GM23338 (cell line): ENCODE measurements around the gene CLPSL2. TPM values are rescaled to one million over a fixed set of nuclear protein-coding genes. Genes with fewer than 3 reads are reported as not detected.
A peak's percentile ranks its signal among the peaks of the same experiment; 100 is the strongest.

Experiments
- ATAC-seq: fragments of 200-7000 bp; cut with Tn5 transposase; 3 replicates; pipeline ENCODE4 v1.9.1; 2020
- DNase-seq: peaks from one replicate; pipeline ENCODE4 v3.0.0-alpha.2; 2015; ENCODE audit warnings: low spot score
- H2AFZ ChIP-seq: fragments of 200-600 bp; sonication (generic); 2 replicates; pipeline ENCODE4 v1.8.0; 2016; ENCODE audit warnings: antibody characterized with exemption, mild to moderate bottlenecking, moderate library complexity
- H3F3A ChIP-seq: fragments of 200-600 bp; sonication (generic); replicated peaks from 2 replicates; pipeline ENCODE4 v1.8.0; 2017; ENCODE audit warnings: antibody characterized with exemption, mixed run types, low read depth
- H3K27ac ChIP-seq: fragments of 200-600 bp; sonication (generic); 2 replicates; pipeline ENCODE4 v1.6.1; 2016; ENCODE audit warnings: low read depth
- H3K27me3 ChIP-seq: fragments of 200-600 bp; sonication (generic); 2 replicates; pipeline ENCODE4 v1.8.0; 2016; ENCODE audit warnings: mild to moderate bottlenecking, mixed run types, moderate library complexity; ENCODE audit not compliant: insufficient read depth
- H3K36me3 ChIP-seq: fragments of 200-600 bp; sonication (generic); 2 replicates; pipeline ENCODE4 v1.8.0; 2016; ENCODE audit warnings: mild to moderate bottlenecking; ENCODE audit not compliant: insufficient read depth
- H3K4me1 ChIP-seq: fragments of 200-600 bp; sonication (generic); 2 replicates; pipeline ENCODE4 v1.8.0; 2016; ENCODE audit warnings: mild to moderate bottlenecking, moderate library complexity; ENCODE audit not compliant: insufficient read depth
- H3K4me2 ChIP-seq: fragments of 200-600 bp; sonication (generic); 2 replicates; pipeline ENCODE4 v1.7.1; 2017; ENCODE audit warnings: mixed run types
- H3K4me3 ChIP-seq: fragments of 200-600 bp; sonication (generic); 2 replicates; pipeline ENCODE4 v1.6.1; 2016; ENCODE audit warnings: mixed run types
- H3K79me2 ChIP-seq: fragments of 200-600 bp; sonication (generic); replicated peaks from 2 replicates; pipeline ENCODE4 v1.8.0; 2017; ENCODE audit warnings: mild to moderate bottlenecking; ENCODE audit not compliant: insufficient read depth
- H3K9me2 ChIP-seq: fragments of 200-600 bp; sonication (generic); 2 replicates; pipeline ENCODE4 v1.8.0; 2017; ENCODE audit not compliant: insufficient read depth
- H4K20me1 ChIP-seq: fragments of 200-600 bp; sonication (generic); replicated peaks from 2 replicates; pipeline ENCODE4 v1.8.0; 2017; ENCODE audit warnings: mild to moderate bottlenecking; ENCODE audit not compliant: insufficient read depth
- H3K27ac Mint-ChIP-seq: 2 replicates; pipeline ENCODE4 v1.8.0; 2020; ENCODE audit warnings: inconsistent platforms, mild to moderate bottlenecking, moderate library complexity, mixed read lengths
- H3K27me3 Mint-ChIP-seq: 3 replicates; pipeline ENCODE4 v1.8.0; 2022; ENCODE audit warnings: low read depth, mild to moderate bottlenecking, moderate library complexity, mixed read lengths, inconsistent platforms; ENCODE audit not compliant: insufficient read depth, poor library complexity
- H3K36me3 Mint-ChIP-seq: 3 replicates; pipeline ENCODE4 v1.8.0; 2021; ENCODE audit warnings: low read depth, mild to moderate bottlenecking, inconsistent platforms, moderate library complexity, mixed read lengths
- H3K4me1 Mint-ChIP-seq: 3 replicates; pipeline ENCODE4 v1.8.0; 2020; ENCODE audit warnings: mild to moderate bottlenecking, inconsistent platforms, mixed read lengths
- H3K4me3 Mint-ChIP-seq: 3 replicates; pipeline ENCODE4 v1.8.0; 2021; ENCODE audit warnings: moderate library complexity, mild to moderate bottlenecking, inconsistent platforms, mixed read lengths
- H3K9me3 Mint-ChIP-seq: 3 replicates; pipeline ENCODE4 v1.8.0; 2020; ENCODE audit warnings: moderate library complexity, mild to moderate bottlenecking, inconsistent platforms, mixed read lengths
- CREB1 ChIP-seq: fragments of 250-450 bp; sonication (Bioruptor Pico); IDR thresholded peaks from 2 replicates; pipeline ENCODE4 v1.5.0; 2020; ENCODE audit warnings: low read depth, mild to moderate bottlenecking, moderate library complexity
- EZH2 ChIP-seq: fragments of 200-600 bp; sonication (generic); IDR thresholded peaks from one replicate; pipeline ENCODE4 v1.8.0; 2017; ENCODE audit warnings: antibody characterized with exemption, mild to moderate bottlenecking, low read depth; ENCODE audit not compliant: unreplicated experiment
- JUNB ChIP-seq: IDR thresholded peaks from one replicate; pipeline ENCODE4 v1.6.1; 2016; ENCODE audit warnings: antibody characterized with exemption; ENCODE audit not compliant: unreplicated experiment
- NANOG ChIP-seq: IDR thresholded peaks from 2 replicates; pipeline ENCODE4 v1.6.1; 2016; ENCODE audit warnings: antibody characterized with exemption, borderline replicate concordance
- STAT1 ChIP-seq: IDR thresholded peaks from one replicate; pipeline ENCODE4 v1.6.1; 2016; ENCODE audit warnings: antibody characterized with exemption; ENCODE audit not compliant: unreplicated experiment
- ZNF331 ChIP-seq: fragments of 250-450 bp; sonication (Bioruptor Pico); IDR thresholded peaks from 2 replicates; pipeline ENCODE4 v1.5.0; 2020; ENCODE audit warnings: low read depth, mild to moderate bottlenecking, moderate library complexity
- ZNF462 ChIP-seq: fragments of 250-450 bp; sonication (Bioruptor Pico); IDR thresholded peaks from 2 replicates; pipeline ENCODE4 v1.5.0; 2020; ENCODE audit warnings: mild to moderate bottlenecking, moderate library complexity
- polyA plus RNA-seq: library from polyadenylated mRNA; unstranded; fragments of >200 nt; fragmentation: Nextera tagmentation; extraction: Ambion mirVana; gene quantifications from 2 replicates; pipeline ENCODE4 v1.2.1, GENCODE V29; 2016
- total RNA-seq: library from RNA; depleted of rRNA; stranded (reverse); fragments of >200 nt; shearing (Covaris generic); gene quantifications from 2 replicates; pipeline ENCODE4 v1.2.3, GENCODE V29; 2014
- TF ChIP-seq, protein P1 (sequence below): IDR thresholded peaks from 2 replicates; pipeline ENCODE4 v1.6.1; 2016; ENCODE audit warnings: antibody characterized with exemption
- TF ChIP-seq, protein P2 (sequence below), 2 experiments: fragments of 200-600 bp in 1 of 2; sonication (generic) in 1 of 2; conservative IDR thresholded peaks; 2 replicates each; pipeline versions ENCODE4 v1.5.1 to v1.6.1; 2016 to 2017; ENCODE audit warnings: antibody characterized with exemption in 2 of 2, low read depth in 2 of 2, mild to moderate bottlenecking in 2 of 2, moderate library complexity in 1 of 2

CLPSL2 gene
- total and polyA plus RNA-seq, 2 experiments from 2014 or later, result 2.9 to 3.1 TPM

- Histone ChIP-seq H3K4me1 (peaks cover 6% of the 10 kb centered on the region; the same call in 1 of the 2 replicates), H3K36me3 (no peaks in the 10 kb centered on the region), H3K79me2 (no peaks in the 10 kb centered on the region), H3K4me3 (no peak overlapping the region), H3K27me3 (no peaks in the 10 kb centered on the region), H3K27ac (no peak overlapping the region), H2AFZ (peak overlapping the region; percentile 97), H3K9me2 (peaks cover 3% of the 10 kb centered on the region; the same call in 1 of the 2 replicates), H3K4me2 (no peak overlapping the region), H3F3A (no peaks in the 10 kb centered on the region; the same call in 1 of the 2 replicates), H4K20me1 (no peaks in the 10 kb centered on the region)
- no peaks in the 10 kb centered on the region for H3K9me3 Mint-ChIP-seq
- ATAC-seq (peak; percentile 20; the same call in 2 of the 3 replicates), DNase-seq (no peak)
- H3K27me3 Mint-ChIP-seq, result peaks cover 2% of the 10 kb centered on the region
- H3K27ac Mint-ChIP-seq, result no peak overlapping the region
- peaks cover 9% of the 10 kb centered on the region for H3K4me1 Mint-ChIP-seq
- no peak overlapping the region for H3K4me3 Mint-ChIP-seq
- H3K36me3 Mint-ChIP-seq, result no peaks in the 10 kb centered on the region
- TF ChIP-seq CREB1 (CRISPR knock-in tag) (no peak), JUNB (no peak), ZNF331 (CRISPR knock-in tag) (no peak), STAT1 (no peak), EZH2 (no peak), NANOG (no peak)
- TF ChIP-seq, protein P1, sequence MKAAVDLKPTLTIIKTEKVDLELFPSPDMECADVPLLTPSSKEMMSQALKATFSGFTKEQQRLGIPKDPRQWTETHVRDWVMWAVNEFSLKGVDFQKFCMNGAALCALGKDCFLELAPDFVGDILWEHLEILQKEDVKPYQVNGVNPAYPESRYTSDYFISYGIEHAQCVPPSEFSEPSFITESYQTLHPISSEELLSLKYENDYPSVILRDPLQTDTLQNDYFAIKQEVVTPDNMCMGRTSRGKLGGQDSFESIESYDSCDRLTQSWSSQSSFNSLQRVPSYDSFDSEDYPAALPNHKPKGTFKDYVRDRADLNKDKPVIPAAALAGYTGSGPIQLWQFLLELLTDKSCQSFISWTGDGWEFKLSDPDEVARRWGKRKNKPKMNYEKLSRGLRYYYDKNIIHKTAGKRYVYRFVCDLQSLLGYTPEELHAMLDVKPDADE, result no peak
- TF ChIP-seq, protein P2, sequence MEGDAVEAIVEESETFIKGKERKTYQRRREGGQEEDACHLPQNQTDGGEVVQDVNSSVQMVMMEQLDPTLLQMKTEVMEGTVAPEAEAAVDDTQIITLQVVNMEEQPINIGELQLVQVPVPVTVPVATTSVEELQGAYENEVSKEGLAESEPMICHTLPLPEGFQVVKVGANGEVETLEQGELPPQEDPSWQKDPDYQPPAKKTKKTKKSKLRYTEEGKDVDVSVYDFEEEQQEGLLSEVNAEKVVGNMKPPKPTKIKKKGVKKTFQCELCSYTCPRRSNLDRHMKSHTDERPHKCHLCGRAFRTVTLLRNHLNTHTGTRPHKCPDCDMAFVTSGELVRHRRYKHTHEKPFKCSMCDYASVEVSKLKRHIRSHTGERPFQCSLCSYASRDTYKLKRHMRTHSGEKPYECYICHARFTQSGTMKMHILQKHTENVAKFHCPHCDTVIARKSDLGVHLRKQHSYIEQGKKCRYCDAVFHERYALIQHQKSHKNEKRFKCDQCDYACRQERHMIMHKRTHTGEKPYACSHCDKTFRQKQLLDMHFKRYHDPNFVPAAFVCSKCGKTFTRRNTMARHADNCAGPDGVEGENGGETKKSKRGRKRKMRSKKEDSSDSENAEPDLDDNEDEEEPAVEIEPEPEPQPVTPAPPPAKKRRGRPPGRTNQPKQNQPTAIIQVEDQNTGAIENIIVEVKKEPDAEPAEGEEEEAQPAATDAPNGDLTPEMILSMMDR (conservative IDR thresholded peaks at IDR 0.05; ENCODE audit: low read depth in 2 of 2), result no peak
Measured at GRCh38 chr6:35787266-35788218, 11.1 kb downstream of the CLPSL2 start.

DNA sequence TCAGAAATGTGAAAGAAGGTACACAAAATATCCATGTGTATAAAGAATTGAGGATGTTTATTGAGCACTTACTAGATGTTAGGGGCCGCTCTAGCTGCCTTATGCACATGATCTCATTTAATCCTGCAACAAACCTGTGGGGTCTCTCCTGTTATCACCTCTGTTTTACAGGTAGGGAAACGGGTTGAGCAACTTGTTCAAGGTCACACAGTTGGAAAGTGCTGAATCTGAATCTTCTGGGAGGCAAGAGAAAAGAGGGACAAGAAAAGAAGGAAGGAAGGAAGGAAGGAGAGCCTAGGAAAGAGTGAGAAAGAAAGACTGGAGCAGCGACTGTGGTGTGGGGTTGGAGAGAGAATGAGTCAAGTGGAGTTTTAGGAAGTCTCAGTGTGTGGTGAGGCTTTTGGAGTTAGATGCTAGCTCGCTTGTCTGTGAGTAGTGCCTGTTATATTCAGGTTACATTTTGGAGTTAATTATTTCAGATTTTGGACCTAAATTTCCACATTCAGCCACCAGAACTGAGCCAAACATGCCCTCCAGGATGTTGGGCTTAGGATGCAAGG is 12.1 kb downstream of the CLPSL2 start:
- H3K36me3 Mint-ChIP-seq, result no peaks in the 10 kb centered on the region
- no peaks in the 10 kb centered on the region for H3K27me3 ChIP-seq
- H3K4me1 ChIP-seq, result peaks cover 6% of the 10 kb centered on the region; the same call in 1 of the 2 replicates
- no peaks in the 10 kb centered on the region for H3K36me3 ChIP-seq
- no peak overlapping the region; the same call in 2 of the 3 replicates for H3K4me3 Mint-ChIP-seq
- no peak overlapping the region for H3K4me2 ChIP-seq
- ATAC-seq, result no peak
- peaks cover 8% of the 10 kb centered on the region; the same call in 1 of the 2 replicates for H3K9me2 ChIP-seq
- no peak for DNase-seq
- no peaks in the 10 kb centered on the region for H4K20me1 ChIP-seq
- no peaks in the 10 kb centered on the region; the same call in 1 of the 2 replicates for H3F3A ChIP-seq
- H3K27me3 Mint-ChIP-seq, result peaks cover 2% of the 10 kb centered on the region
- peak overlapping the region; percentile 85; the same call in 1 of the 2 replicates for H2AFZ ChIP-seq
- H3K27ac ChIP-seq, result no peak overlapping the region
- no peak overlapping the region for H3K27ac Mint-ChIP-seq
- H3K9me3 Mint-ChIP-seq, result no peaks in the 10 kb centered on the region
- no peaks in the 10 kb centered on the region for H3K79me2 ChIP-seq
- H3K4me1 Mint-ChIP-seq, result peaks cover 9% of the 10 kb centered on the region
- no peak overlapping the region for H3K4me3 ChIP-seq
- TF ChIP-seq ZNF331 (CRISPR knock-in tag) (no peak), NANOG (no peak), ZNF462 (CRISPR knock-in tag) (no peak)
